Measurements from ENCODE around the gene CAVIN1.

CAVIN1 gene

DNA sequence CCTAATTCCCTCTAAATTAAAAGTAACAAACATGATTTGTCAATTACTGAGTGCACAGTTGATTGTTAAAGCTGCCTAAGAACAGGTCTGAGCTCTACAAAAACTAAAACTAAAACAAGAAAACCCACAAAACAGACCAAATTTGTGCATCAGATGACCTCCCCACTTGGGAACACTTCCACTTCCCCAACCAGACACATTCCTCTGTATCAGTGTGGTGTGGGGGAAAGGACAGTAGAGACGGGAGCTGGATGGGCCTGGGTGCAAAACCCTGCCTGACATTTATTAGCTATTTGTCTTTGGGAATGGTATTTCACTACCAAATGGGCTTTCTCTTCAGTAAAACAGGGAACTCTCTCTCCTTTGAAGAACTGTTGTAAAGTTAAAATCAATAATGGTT is 64.6 kb downstream of the CAVIN1 start:
- Histone ChIP-seq H3K9me3 (ENCODE audit: insufficient read depth, low read length, severe bottlenecking) (no peaks in the 10 kb centered on the region), H3K36me3 (ENCODE audit: insufficient read depth, low read length) (no peaks in the 10 kb centered on the region), H4K20me1 (ENCODE audit: insufficient read depth, low read length) (peaks cover 11% of the 10 kb centered on the region; the same call in 1 of the 2 replicates), H3K27ac (ENCODE audit: low read length) (no peak overlapping the region), H3K4me3 (ENCODE audit: low read depth in 1 of 2, low read length in 2 of 2) (no peak overlapping the region), H3K27me3 (ENCODE audit: insufficient read depth, low read length, poor library complexity) (no peaks in the 10 kb centered on the region), H3K79me2 (ENCODE audit: insufficient read depth, low read length) (no peaks in the 10 kb centered on the region; the same call in 1 of the 2 replicates), H2AFZ (ENCODE audit: low read depth, low read length) (no peak overlapping the region), H3K4me2 (ENCODE audit: insufficient read depth, low read length) (no peak overlapping the region), H3K9ac (ENCODE audit: low read depth, low read length) (no peak overlapping the region), H3K4me1 (ENCODE audit: insufficient read depth, low read length) (no peaks in the 10 kb centered on the region)
- DNase-seq, result no peak
- TF ChIP-seq, protein P1, sequence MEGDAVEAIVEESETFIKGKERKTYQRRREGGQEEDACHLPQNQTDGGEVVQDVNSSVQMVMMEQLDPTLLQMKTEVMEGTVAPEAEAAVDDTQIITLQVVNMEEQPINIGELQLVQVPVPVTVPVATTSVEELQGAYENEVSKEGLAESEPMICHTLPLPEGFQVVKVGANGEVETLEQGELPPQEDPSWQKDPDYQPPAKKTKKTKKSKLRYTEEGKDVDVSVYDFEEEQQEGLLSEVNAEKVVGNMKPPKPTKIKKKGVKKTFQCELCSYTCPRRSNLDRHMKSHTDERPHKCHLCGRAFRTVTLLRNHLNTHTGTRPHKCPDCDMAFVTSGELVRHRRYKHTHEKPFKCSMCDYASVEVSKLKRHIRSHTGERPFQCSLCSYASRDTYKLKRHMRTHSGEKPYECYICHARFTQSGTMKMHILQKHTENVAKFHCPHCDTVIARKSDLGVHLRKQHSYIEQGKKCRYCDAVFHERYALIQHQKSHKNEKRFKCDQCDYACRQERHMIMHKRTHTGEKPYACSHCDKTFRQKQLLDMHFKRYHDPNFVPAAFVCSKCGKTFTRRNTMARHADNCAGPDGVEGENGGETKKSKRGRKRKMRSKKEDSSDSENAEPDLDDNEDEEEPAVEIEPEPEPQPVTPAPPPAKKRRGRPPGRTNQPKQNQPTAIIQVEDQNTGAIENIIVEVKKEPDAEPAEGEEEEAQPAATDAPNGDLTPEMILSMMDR (IDR thresholded peaks at IDR 0.05; ENCODE audit: borderline replicate concordance, extremely low read depth, low read length, poor library complexity, severe bottlenecking), result no peak
- TF ChIP-seq EZH2 (IDR thresholded peaks at IDR 0.05; ENCODE audit: borderline replicate concordance, low read depth, low read length, severe bottlenecking), result no peak
- no peak for ATAC-seq (ENCODE audit: insufficient read depth, low read depth)

DNA sequence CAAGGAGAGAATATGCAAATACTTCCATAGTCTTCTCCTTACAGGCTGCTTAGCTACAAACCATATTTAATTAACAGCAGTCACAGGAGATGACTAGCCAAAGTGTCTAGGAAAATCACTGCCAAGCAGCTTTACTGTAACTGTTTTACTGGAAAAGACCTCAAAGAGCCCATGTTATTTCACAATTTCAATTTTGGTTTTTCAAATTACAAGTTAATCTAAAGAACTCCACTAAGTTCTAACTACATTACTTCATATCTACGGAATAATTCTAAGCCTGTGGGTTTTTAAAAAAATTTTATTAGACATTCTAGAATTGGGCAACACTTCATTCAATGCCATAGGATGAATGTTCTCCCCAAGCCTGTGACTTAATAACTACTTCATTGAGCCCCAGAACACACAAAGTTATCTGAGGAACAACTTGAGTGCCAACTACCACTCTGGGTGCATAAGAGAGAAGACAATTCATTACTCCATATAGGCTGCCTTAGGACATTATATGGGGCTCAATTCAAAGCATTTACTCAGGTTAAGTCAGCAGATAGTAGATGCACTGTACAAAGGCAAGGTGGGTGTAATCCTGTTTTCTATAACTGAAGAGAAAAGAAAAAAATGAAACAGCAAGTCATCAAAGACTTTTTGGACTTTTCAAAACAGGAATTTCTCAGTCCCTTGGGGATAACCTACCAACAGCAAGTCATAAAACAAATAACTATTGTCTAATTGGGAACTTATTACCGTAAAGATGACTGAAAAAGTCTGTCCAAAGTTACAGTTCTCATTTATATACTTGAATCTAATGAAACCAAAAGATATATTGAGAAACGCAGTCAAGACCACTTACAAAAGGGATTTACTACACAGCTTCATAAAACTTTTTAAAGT is 67.9 kb downstream of the CAVIN1 start:
- no peak overlapping the region for H2AFZ ChIP-seq (ENCODE audit: low read depth, low read length)
- H3K4me3 ChIP-seq (ENCODE audit: low read depth in 1 of 2, low read length in 2 of 2), result no peak overlapping the region
- no peaks in the 10 kb centered on the region for H3K27me3 ChIP-seq (ENCODE audit: insufficient read depth, low read length, poor library complexity)
- 0 out of 2 replicates have a peak, but pooled peaks cover 3% of the 10 kb centered on the region for H4K20me1 ChIP-seq (ENCODE audit: insufficient read depth, low read length)
- DNase-seq (no peak), ATAC-seq (ENCODE audit: insufficient read depth, low read depth) (no peak)
- H3K4me1 ChIP-seq (ENCODE audit: insufficient read depth, low read length), result no peaks in the 10 kb centered on the region
- no peak overlapping the region for H3K9ac ChIP-seq (ENCODE audit: low read depth, low read length)
- H3K9me3 ChIP-seq (ENCODE audit: insufficient read depth, low read length, severe bottlenecking), result no peaks in the 10 kb centered on the region
- TF ChIP-seq EZH2 (IDR thresholded peaks at IDR 0.05; ENCODE audit: borderline replicate concordance, low read depth, low read length, severe bottlenecking), result no peak
- TF ChIP-seq, protein P1 (IDR thresholded peaks at IDR 0.05; ENCODE audit: borderline replicate concordance, extremely low read depth, low read length, poor library complexity, severe bottlenecking), result no peak
- H3K4me2 ChIP-seq (ENCODE audit: insufficient read depth, low read length), result no peak overlapping the region
- H3K27ac ChIP-seq (ENCODE audit: low read length), result no peak overlapping the region
- no peaks in the 10 kb centered on the region for H3K79me2 ChIP-seq (ENCODE audit: insufficient read depth, low read length)
- no peaks in the 10 kb centered on the region for H3K36me3 ChIP-seq (ENCODE audit: insufficient read depth, low read length)

Data from DND-41 (cell line).